DOHH2 (cell line): ENCODE data around the gene FAM32A.

Source experiments
- H3F3A ChIP-seq: fragments of 200-600 bp; sonication (generic), shearing (Covaris generic); 2 replicates; pipeline ENCODE4 v1.6.0; 2016; ENCODE audit warnings: antibody characterized with exemption, mild to moderate bottlenecking; ENCODE audit not compliant: control insufficient read depth, insufficient read depth
- H3K27ac ChIP-seq: fragments of 200-600 bp; sonication (generic); 2 replicates; pipeline ENCODE4 v1.5.1; 2014; ENCODE audit warnings: low read depth, mild to moderate bottlenecking, low read length, moderate library complexity
- H3K27me3 ChIP-seq: fragments of 200-600 bp; sonication (generic); 2 replicates; pipeline ENCODE4 v1.6.1; 2014; ENCODE audit warnings: mild to moderate bottlenecking, low read length, mixed read lengths; ENCODE audit not compliant: control insufficient read depth
- H3K36me3 ChIP-seq: fragments of 200-600 bp; sonication (generic); 2 replicates; pipeline ENCODE4 v1.6.1; 2014; ENCODE audit warnings: mild to moderate bottlenecking, low read length, moderate library complexity, mixed read lengths; ENCODE audit not compliant: control insufficient read depth
- H3K4me1 ChIP-seq: fragments of 200-600 bp; sonication (generic); 2 replicates; pipeline ENCODE4 v1.6.1; 2014; ENCODE audit warnings: mild to moderate bottlenecking, low read length, mixed read lengths; ENCODE audit not compliant: control insufficient read depth
- H3K4me2 ChIP-seq: fragments of 200-600 bp; sonication (generic); 2 replicates; pipeline ENCODE4 v1.6.0; 2014; ENCODE audit warnings: mild to moderate bottlenecking, low read length, moderate library complexity
- H3K4me3 ChIP-seq: fragments of 200-600 bp; sonication (generic); 2 replicates; pipeline ENCODE4 v1.5.1; 2014; ENCODE audit warnings: mild to moderate bottlenecking, low read length, mixed read lengths
- H3K79me2 ChIP-seq: fragments of 200-600 bp; sonication (generic); 2 replicates; pipeline ENCODE4 v1.6.1; 2014; ENCODE audit warnings: mild to moderate bottlenecking, low read length, mixed read lengths; ENCODE audit not compliant: control insufficient read depth
- H3K9me2 ChIP-seq: fragments of 200-600 bp; sonication (generic); replicated peaks from 2 replicates; pipeline ENCODE4 v1.6.1; 2014; ENCODE audit warnings: mild to moderate bottlenecking, low read length, mixed read lengths; ENCODE audit not compliant: control insufficient read depth
- H3K9me3 ChIP-seq: fragments of 200-600 bp; sonication (generic); 2 replicates; pipeline ENCODE4 v1.6.1; 2014; ENCODE audit warnings: antibody characterized with exemption, low read length, mixed read lengths; ENCODE audit not compliant: control insufficient read depth, insufficient read depth
- H4K20me1 ChIP-seq: fragments of 200-600 bp; sonication (generic); 2 replicates; pipeline ENCODE4 v1.6.0; 2014; ENCODE audit warnings: low read depth, mild to moderate bottlenecking, antibody characterized with exemption, low read length, moderate library complexity; ENCODE audit not compliant: control insufficient read depth, insufficient read depth
- EZH2phosphoT487 ChIP-seq: fragments of 200-600 bp; sonication (generic); IDR thresholded peaks from 2 replicates; pipeline ENCODE4 v1.6.1; 2017; ENCODE audit warnings: borderline replicate concordance, mild to moderate bottlenecking, antibody characterized with exemption, low read length, moderate library complexity, mixed read lengths
- TF ChIP-seq, protein P1 (sequence below): fragments of 200-600 bp; sonication (generic); IDR thresholded peaks from one replicate; pipeline ENCODE4 v1.5.1; 2014; ENCODE audit warnings: antibody characterized with exemption, mild to moderate bottlenecking, low read depth, low read length; ENCODE audit not compliant: poor library complexity, severe bottlenecking

FAM32A gene

DNA sequence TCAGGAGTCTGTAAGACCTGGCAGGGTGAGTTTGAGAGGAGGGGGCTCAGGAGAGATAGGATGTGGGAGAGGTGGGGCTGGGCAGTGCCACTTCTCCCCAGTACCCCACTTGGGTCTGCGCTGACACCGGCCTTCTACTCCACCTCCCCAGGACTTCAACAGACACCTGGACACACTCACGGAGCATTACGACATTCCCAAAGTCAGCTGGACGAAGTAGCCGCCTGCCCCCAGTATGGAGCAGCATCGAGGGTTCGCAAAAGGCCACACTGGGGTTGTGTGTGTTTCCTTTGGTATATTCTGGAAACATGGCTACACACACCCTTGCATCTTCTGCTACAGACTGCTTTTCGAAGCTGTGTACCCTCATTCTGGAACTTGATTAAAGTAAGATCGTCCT lies 5.5 kb downstream of the FAM32A start:
- peaks cover 10% of the 10 kb centered on the region for H3K4me1 ChIP-seq
- H3K27ac ChIP-seq = no peak overlapping the region
- H3F3A ChIP-seq = peaks cover 2% of the 10 kb centered on the region; the same call in 1 of the 2 replicates
- H3K36me3 ChIP-seq = peaks cover 57% of the 10 kb centered on the region
- no peaks in the 10 kb centered on the region for H3K9me3 ChIP-seq
- H3K4me3 ChIP-seq = no peak overlapping the region
- TF ChIP-seq, protein P1, sequence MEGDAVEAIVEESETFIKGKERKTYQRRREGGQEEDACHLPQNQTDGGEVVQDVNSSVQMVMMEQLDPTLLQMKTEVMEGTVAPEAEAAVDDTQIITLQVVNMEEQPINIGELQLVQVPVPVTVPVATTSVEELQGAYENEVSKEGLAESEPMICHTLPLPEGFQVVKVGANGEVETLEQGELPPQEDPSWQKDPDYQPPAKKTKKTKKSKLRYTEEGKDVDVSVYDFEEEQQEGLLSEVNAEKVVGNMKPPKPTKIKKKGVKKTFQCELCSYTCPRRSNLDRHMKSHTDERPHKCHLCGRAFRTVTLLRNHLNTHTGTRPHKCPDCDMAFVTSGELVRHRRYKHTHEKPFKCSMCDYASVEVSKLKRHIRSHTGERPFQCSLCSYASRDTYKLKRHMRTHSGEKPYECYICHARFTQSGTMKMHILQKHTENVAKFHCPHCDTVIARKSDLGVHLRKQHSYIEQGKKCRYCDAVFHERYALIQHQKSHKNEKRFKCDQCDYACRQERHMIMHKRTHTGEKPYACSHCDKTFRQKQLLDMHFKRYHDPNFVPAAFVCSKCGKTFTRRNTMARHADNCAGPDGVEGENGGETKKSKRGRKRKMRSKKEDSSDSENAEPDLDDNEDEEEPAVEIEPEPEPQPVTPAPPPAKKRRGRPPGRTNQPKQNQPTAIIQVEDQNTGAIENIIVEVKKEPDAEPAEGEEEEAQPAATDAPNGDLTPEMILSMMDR = no peak
- TF ChIP-seq EZH2phosphoT487 = no peak
- H3K79me2 ChIP-seq = peaks cover 24% of the 10 kb centered on the region
- H4K20me1 ChIP-seq = no peaks in the 10 kb centered on the region
- H3K9me2 ChIP-seq = no peaks in the 10 kb centered on the region
- no peaks in the 10 kb centered on the region for H3K27me3 ChIP-seq
- H3K4me2 ChIP-seq = no peak overlapping the region

DNA sequence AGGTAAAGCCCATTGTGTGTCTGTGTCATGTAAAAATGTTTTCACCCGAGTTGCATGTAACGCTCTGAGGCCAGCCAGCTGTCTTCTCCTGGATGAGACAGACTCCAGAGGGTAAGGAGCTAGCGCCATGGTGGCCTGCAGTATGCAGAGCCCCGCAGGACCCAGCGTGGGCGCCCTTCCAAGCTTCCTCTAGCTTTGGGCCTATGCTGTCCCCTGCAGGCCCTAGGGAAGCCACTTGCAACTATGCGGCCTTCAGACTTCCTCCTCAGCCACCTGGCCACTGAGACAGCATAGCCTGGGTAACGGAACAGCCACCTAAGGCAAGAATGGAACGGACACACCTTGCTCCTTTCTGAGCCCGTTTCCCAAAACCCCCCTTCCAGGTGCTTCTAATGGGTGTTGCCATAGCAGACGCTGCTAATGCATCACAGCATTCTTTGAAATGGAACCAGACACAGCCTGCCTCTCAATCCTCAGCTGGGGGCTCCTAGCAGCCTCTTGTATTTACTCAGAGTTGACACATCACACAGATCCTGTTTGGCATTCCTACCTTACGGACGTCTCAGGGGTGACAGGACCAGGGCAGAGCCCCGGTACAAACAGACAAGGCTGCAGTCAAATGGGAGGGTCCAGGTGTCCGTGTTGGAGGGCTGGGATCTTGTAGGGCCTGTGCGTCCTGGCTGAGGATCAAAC lies 6.2 kb downstream of the FAM32A start:
- Histone ChIP-seq H3K9me3 (no peaks in the 10 kb centered on the region), H3F3A (peaks cover 5% of the 10 kb centered on the region; the same call in 1 of the 2 replicates), H3K79me2 (peaks cover 18% of the 10 kb centered on the region), H4K20me1 (no peaks in the 10 kb centered on the region), H3K4me2 (no peak overlapping the region), H3K27ac (no peak overlapping the region), H3K36me3 (peaks cover 53% of the 10 kb centered on the region), H3K27me3 (no peaks in the 10 kb centered on the region), H3K4me3 (no peak overlapping the region), H3K4me1 (peaks cover 6% of the 10 kb centered on the region), H3K9me2 (no peaks in the 10 kb centered on the region)
- TF ChIP-seq EZH2phosphoT487 = no peak
- TF ChIP-seq, protein P1 = no peak

DNA sequence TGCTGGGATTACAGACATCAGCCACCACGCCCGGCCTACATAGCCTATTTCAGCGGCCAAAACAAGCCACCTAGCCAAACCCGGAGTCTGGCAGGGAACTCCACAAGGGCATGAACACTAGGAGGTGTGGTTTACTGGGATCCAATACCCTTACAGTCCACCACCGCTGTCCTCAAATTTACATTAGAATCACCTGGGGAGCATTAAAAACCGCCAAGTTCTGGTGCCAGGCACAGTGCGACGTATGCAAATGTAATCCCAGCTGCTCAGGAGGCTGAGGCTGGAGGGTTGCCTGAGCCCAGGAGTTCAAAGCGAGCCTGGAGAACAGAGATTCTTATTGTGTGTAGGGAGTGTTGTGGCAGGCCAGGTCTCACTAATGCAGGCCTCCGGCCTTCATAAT lies 8.3 kb downstream of the FAM32A start:
- H3K27ac ChIP-seq = no peak overlapping the region
- no peaks in the 10 kb centered on the region for H3K27me3 ChIP-seq
- H3K9me2 ChIP-seq = no peaks in the 10 kb centered on the region
- peaks cover 16% of the 10 kb centered on the region for H3K79me2 ChIP-seq
- H3K4me2 ChIP-seq = no peak overlapping the region
- no peak for TF ChIP-seq EZH2phosphoT487
- TF ChIP-seq, protein P1 = no peak
- H3K4me3 ChIP-seq = no peak overlapping the region
- H3K9me3 ChIP-seq = no peaks in the 10 kb centered on the region
- peaks cover 12% of the 10 kb centered on the region for H3K4me1 ChIP-seq
- peaks cover 38% of the 10 kb centered on the region for H3K36me3 ChIP-seq
- H4K20me1 ChIP-seq = peaks cover 2% of the 10 kb centered on the region; the same call in 1 of the 2 replicates
- H3F3A ChIP-seq = peaks cover 5% of the 10 kb centered on the region; the same call in 1 of the 2 replicates
